ENCODE data around the gene FBXO41. TPM values are rescaled to one million over a fixed set of nuclear protein-coding genes. Genes with fewer than 3 reads are reported as not detected.

Gene FBXO41
- total and polyA plus RNA-seq, 3 experiments from 2014 or later: 2.4 to 25.6 (median 25.3) TPM

- CTCF ChIA-PET: interaction anchor here (0.6 to 5.1 kb wide), 18 partner anchors 10 to 352 kb away, joined by 3 to 52 read pairs (median 6); partner anchors contain the start of genes ALMS1, CCT7, NOTO and PRADC1
- POLR2A ChIA-PET: interaction anchor here (0.6 to 2.1 kb wide), 3 partner anchors 21 to 173 kb away, joined by 3 to 12 read pairs (median 4); partner anchors contain the start of genes ALMS1, CCT7 and PRADC1
- H3K9me3 ChIP-seq (ENCODE audit: low read length): no peaks in the 10 kb centered on the region
- peak overlapping the region in 7 of 8 donors; percentile 10 to 96 (median 53) for H3K27ac Mint-ChIP-seq
- peaks cover 5 to 13% of the 10 kb centered on the region in 2 donors for H3K27me3 Mint-ChIP-seq
- H3K36me3 Mint-ChIP-seq: peaks cover 0 to 4% (median 0%) of the 10 kb centered on the region in 3 donors
- H3K27me3 ChIP-seq (ENCODE audit: insufficient read depth, low read length, poor library complexity, severe bottlenecking): no peaks in the 10 kb centered on the region
- no peak overlapping the region for H3K4me3 ChIP-seq (ENCODE audit: low read length)
- peak; percentile 56 to 77 (median 60) for DNase-seq
- peaks cover 28 to 38% (median 29%) of the 10 kb centered on the region in 3 donors for H3K4me1 Mint-ChIP-seq
- peak overlapping the region; percentile 61 for H3K27ac ChIP-seq (ENCODE audit: low read depth, low read length)
- peaks cover 28% of the 10 kb centered on the region for H3K4me1 ChIP-seq (ENCODE audit: insufficient read depth, low read length)
- H3K4me3 Mint-ChIP-seq: peak overlapping the region; percentile 58 to 95 (median 68)
- H3K36me3 ChIP-seq (ENCODE audit: insufficient read depth, low read length): no peaks in the 10 kb centered on the region
- no peaks in the 10 kb centered on the region for H3K9me3 Mint-ChIP-seq
These were observed 71.7 kb downstream of the FBXO41 start for GRCh38 chr2:73212448-73213176.

- DNase-seq: no peak
- Mint-ChIP-seq H3K4me3 (no peak overlapping the region), H3K27ac (peak overlapping the region in 2 of 8 donors; percentile 37 to 88), H3K9me3 (no peaks in the 10 kb centered on the region), H3K4me1 (peaks cover 26 to 38% (median 29%) of the 10 kb centered on the region in 3 donors), H3K27me3 (peaks cover 9 to 13% of the 10 kb centered on the region in 2 donors), H3K36me3 (peaks cover 0 to 4% (median 0%) of the 10 kb centered on the region in 3 donors)
- H3K9me3 ChIP-seq (ENCODE audit: low read length): no peaks in the 10 kb centered on the region
- H3K4me1 ChIP-seq (ENCODE audit: insufficient read depth, low read length): peaks cover 28% of the 10 kb centered on the region
- CTCF ChIA-PET: interaction anchor here (0.6 to 5.1 kb wide), 17 partner anchors 10 to 352 kb away, joined by 3 to 52 read pairs (median 6); partner anchors contain the start of genes ALMS1, CCT7, NOTO and PRADC1
- POLR2A ChIA-PET: interaction anchor here (0.6 to 2.1 kb wide), 3 partner anchors 22 to 173 kb away, joined by 3 to 12 read pairs (median 4); partner anchors contain the start of genes ALMS1, CCT7 and PRADC1
- no peaks in the 10 kb centered on the region for H3K27me3 ChIP-seq (ENCODE audit: insufficient read depth, low read length, poor library complexity, severe bottlenecking)
- no peaks in the 10 kb centered on the region for H3K36me3 ChIP-seq (ENCODE audit: insufficient read depth, low read length)
- H3K4me3 ChIP-seq (ENCODE audit: low read length): no peak overlapping the region
- H3K27ac ChIP-seq (ENCODE audit: low read depth, low read length): no peak overlapping the region
These were observed 72.2 kb downstream of the FBXO41 start for GRCh38 chr2:73212098-73212447.

GRCh38 chr2:73210696-73211095 lies 73.6 kb downstream of the FBXO41 start:
- H3K4me1 ChIP-seq (ENCODE audit: insufficient read depth, low read length): peaks cover 28% of the 10 kb centered on the region
- H3K4me3 ChIP-seq (ENCODE audit: low read length): no peak overlapping the region
- H3K27ac Mint-ChIP-seq: no peak overlapping the region
- DNase-seq: no peak
- POLR2A ChIA-PET: no interaction called here
- no peak overlapping the region for H3K27ac ChIP-seq (ENCODE audit: low read depth, low read length)
- no peaks in the 10 kb centered on the region for H3K36me3 ChIP-seq (ENCODE audit: insufficient read depth, low read length)
- CTCF ChIA-PET: interaction anchor here (0.5 to 5.1 kb wide), 8 partner anchors 8 to 159 kb away, joined by 3 to 52 read pairs (median 4); partner anchors contain the start of genes CCT7, NOTO and PRADC1
- H3K27me3 Mint-ChIP-seq: peaks cover 16 to 17% of the 10 kb centered on the region in 2 donors
- H3K36me3 Mint-ChIP-seq: peaks cover 0 to 4% (median 0%) of the 10 kb centered on the region in 3 donors
- no peak overlapping the region for H3K4me3 Mint-ChIP-seq
- H3K27me3 ChIP-seq (ENCODE audit: insufficient read depth, low read length, poor library complexity, severe bottlenecking): no peaks in the 10 kb centered on the region
- H3K9me3 ChIP-seq (ENCODE audit: low read length): no peaks in the 10 kb centered on the region
- no peaks in the 10 kb centered on the region for H3K9me3 Mint-ChIP-seq
- peaks cover 24 to 34% (median 26%) of the 10 kb centered on the region in 3 donors for H3K4me1 Mint-ChIP-seq

GRCh38 chr2:73210019-73210418 lies 74.3 kb downstream of the FBXO41 start:
- Histone ChIP-seq H3K27me3 (ENCODE audit: insufficient read depth, low read length, poor library complexity, severe bottlenecking) (no peaks in the 10 kb centered on the region), H3K36me3 (ENCODE audit: insufficient read depth, low read length) (no peaks in the 10 kb centered on the region), H3K4me1 (ENCODE audit: insufficient read depth, low read length) (peaks cover 24% of the 10 kb centered on the region), H3K4me3 (ENCODE audit: low read length) (no peak overlapping the region), H3K27ac (ENCODE audit: low read depth, low read length) (no peak overlapping the region), H3K9me3 (ENCODE audit: low read length) (no peaks in the 10 kb centered on the region)
- DNase-seq: no peak
- Mint-ChIP-seq H3K36me3 (peaks cover 0 to 4% (median 0%) of the 10 kb centered on the region in 3 donors), H3K27ac (no peak overlapping the region), H3K27me3 (peaks cover 18 to 21% of the 10 kb centered on the region in 2 donors), H3K4me3 (no peak overlapping the region), H3K4me1 (peaks cover 18 to 27% (median 19%) of the 10 kb centered on the region in 3 donors), H3K9me3 (no peaks in the 10 kb centered on the region)
- POLR2A ChIA-PET: no interaction called here
- CTCF ChIA-PET: interaction anchor here (0.5 to 5.1 kb wide), 6 partner anchors 8 to 159 kb away, joined by 3 to 52 read pairs (median 4); partner anchors contain the start of gene NOTO

GRCh38 chr2:73208258-73208657 lies 76.0 kb downstream of the FBXO41 start:
- Mint-ChIP-seq H3K4me1 (peaks cover 2 to 13% (median 6%) of the 10 kb centered on the region in 3 donors), H3K27ac (no peak overlapping the region), H3K4me3 (no peak overlapping the region), H3K27me3 (peaks cover 30 to 34% of the 10 kb centered on the region in 2 donors), H3K36me3 (no peaks in the 10 kb centered on the region), H3K9me3 (no peaks in the 10 kb centered on the region)
- no peaks in the 10 kb centered on the region for H3K9me3 ChIP-seq (ENCODE audit: low read length)
- peaks cover 13% of the 10 kb centered on the region for H3K4me1 ChIP-seq (ENCODE audit: insufficient read depth, low read length)
- no peaks in the 10 kb centered on the region for H3K36me3 ChIP-seq (ENCODE audit: insufficient read depth, low read length)
- DNase-seq: no peak
- peaks cover 9% of the 10 kb centered on the region for H3K27me3 ChIP-seq (ENCODE audit: insufficient read depth, low read length, poor library complexity, severe bottlenecking)
- ChIA-PET CTCF (no interaction called here), POLR2A (no interaction called here)
- H3K4me3 ChIP-seq (ENCODE audit: low read length): no peak overlapping the region
- no peak overlapping the region for H3K27ac ChIP-seq (ENCODE audit: low read depth, low read length)

- Mint-ChIP-seq H3K36me3 (no peaks in the 10 kb centered on the region), H3K27ac (no peak overlapping the region), H3K9me3 (no peaks in the 10 kb centered on the region), H3K4me1 (peaks cover 5 to 12% (median 6%) of the 10 kb centered on the region in 3 donors), H3K4me3 (no peak overlapping the region), H3K27me3 (peaks cover 42% of the 10 kb centered on the region in 2 donors)
- H3K27ac ChIP-seq (ENCODE audit: low read depth, low read length): no peak overlapping the region
- ChIA-PET CTCF (no interaction called here), POLR2A (no interaction called here)
- H3K36me3 ChIP-seq (ENCODE audit: insufficient read depth, low read length): no peaks in the 10 kb centered on the region
- peaks cover 13% of the 10 kb centered on the region for H3K27me3 ChIP-seq (ENCODE audit: insufficient read depth, low read length, poor library complexity, severe bottlenecking)
- no peaks in the 10 kb centered on the region for H3K9me3 ChIP-seq (ENCODE audit: low read length)
- H3K4me3 ChIP-seq (ENCODE audit: low read length): no peak overlapping the region
- DNase-seq: no peak
- H3K4me1 ChIP-seq (ENCODE audit: insufficient read depth, low read length): no peaks in the 10 kb centered on the region
These were observed 78.7 kb downstream of the FBXO41 start for GRCh38 chr2:73205611-73206010.

Other genes with a start within 250 kb of the FBXO41 start
- 10 to 100 TPM; 16.8 to 19.1 TPM for gene SFXN5, start 212.8 kb downstream of the FBXO41 start, total RNA-seq
- 1.8 TPM for gene SFXN5, start 212.8 kb downstream of the FBXO41 start, polyA plus RNA-seq
- gene RAB11FIP5, start 171.5 kb downstream of the FBXO41 start, total RNA-seq: 1 to 10 TPM; 2.7 to 4.3 TPM
- 10.4 TPM for gene RAB11FIP5, start 171.5 kb downstream of the FBXO41 start, polyA plus RNA-seq
- not detected for gene NOTO, start 81.9 kb downstream of the FBXO41 start, total RNA-seq
- not detected for gene NOTO, start 81.9 kb downstream of the FBXO41 start, polyA plus RNA-seq
- gene SMYD5, start 70.2 kb downstream of the FBXO41 start, total RNA-seq: 10 to 100 TPM; 41.2 to 42.8 TPM
- gene SMYD5, start 70.2 kb downstream of the FBXO41 start, polyA plus RNA-seq: 21.5 TPM
- gene PRADC1, start 51.2 kb downstream of the FBXO41 start, total RNA-seq: 10 to 100 TPM; 21.1 to 24.9 TPM
- 27.2 TPM for gene PRADC1, start 51.2 kb downstream of the FBXO41 start, polyA plus RNA-seq
- 100 to 1,000 TPM; 750 to 758 TPM for gene CCT7, start 50.2 kb downstream of the FBXO41 start, total RNA-seq
- gene CCT7, start 50.2 kb downstream of the FBXO41 start, polyA plus RNA-seq: 263 TPM
- gene EGR4, start 9.1 kb upstream of the FBXO41 start, total RNA-seq: under 1 TPM; 0.31 to 0.55 TPM
- gene EGR4, start 9.1 kb upstream of the FBXO41 start, polyA plus RNA-seq: not detected
- 10 to 100 TPM; 18.8 to 20.1 TPM for gene ALMS1, start 101.4 kb upstream of the FBXO41 start, total RNA-seq
- gene ALMS1, start 101.4 kb upstream of the FBXO41 start, polyA plus RNA-seq: 4.1 TPM